H1 (cell line): Measurements from ENCODE around the gene ADM2. TPM values are rescaled to one million over a fixed set of nuclear protein-coding genes. Genes with fewer than 3 reads are reported as not detected.

Experiments
- CTCF ChIA-PET: fragments of 300-600 bp; sonication (Branson Sonifier 250); formaldehyde crosslinking; loops from one replicate; lab custom pipeline; 2021; ENCODE audit not compliant: partially characterized antibody; lab: Charles Lee
- POLR2A ChIA-PET: fragments of 300-600 bp; sonication (Branson Sonifier 250); formaldehyde crosslinking; loops from one replicate; lab custom pipeline; 2021; ENCODE audit warnings: inconsistent platforms; ENCODE audit not compliant: partially characterized antibody; lab: Charles Lee
- DNase-seq, 2 experiments: peaks; one replicate each; pipeline versions ENCODE4 v3.0.0 to v3.0.0-alpha.2; 2010 to 2022; ENCODE audit warnings: low spot score in 2 of 2, low read depth in 1 of 2, mixed read lengths in 1 of 2
- FAIRE-seq: peaks from 2 replicates; lab custom pipeline; 2011; peaks lifted over from hg19 to GRCh38; lab: Jason Lieb, UNC
- H2AFZ ChIP-seq: 2 replicates; pipeline ENCODE4 v1.8.1; 2012; ENCODE audit warnings: low read length, inconsistent platforms
- H2AK5ac ChIP-seq: 2 replicates; pipeline ENCODE4 v1.6.1; 2013; ENCODE audit warnings: low read depth, low read length
- H2BK120ac ChIP-seq: replicated peaks from 2 replicates; pipeline ENCODE3; 2013; ENCODE audit warnings: low read depth, low read length, inconsistent platforms
- H2BK12ac ChIP-seq: 2 replicates; pipeline ENCODE4 v1.6.1; 2013; ENCODE audit warnings: low read depth, low read length
- H2BK15ac ChIP-seq: 2 replicates; pipeline ENCODE4 v1.6.1; 2013; ENCODE audit warnings: low read length
- H2BK20ac ChIP-seq: 2 replicates; pipeline ENCODE4 v1.6.1; 2013; ENCODE audit warnings: low read length
- H2BK5ac ChIP-seq: 2 replicates; pipeline ENCODE4 v1.6.1; 2013; ENCODE audit warnings: low read depth, low read length
- H3K14ac ChIP-seq: 2 replicates; pipeline ENCODE4 v1.6.1; 2013; ENCODE audit warnings: inconsistent platforms; ENCODE audit not compliant: insufficient read length
- H3K18ac ChIP-seq: 2 replicates; pipeline ENCODE4 v1.6.1; 2013; ENCODE audit warnings: low read length; ENCODE audit errors: extremely low read depth
- H3K23ac ChIP-seq: 2 replicates; pipeline ENCODE4 v1.6.1; 2013; ENCODE audit warnings: inconsistent platforms; ENCODE audit not compliant: insufficient read length
- H3K23me2 ChIP-seq: 2 replicates; pipeline ENCODE4 v1.6.1; 2013; ENCODE audit warnings: low read depth, low read length
- H3K27ac ChIP-seq: 2 replicates; pipeline ENCODE4 v1.6.1; 2011; ENCODE audit warnings: low read depth, low read length, inconsistent platforms
- H3K27me3 ChIP-seq, 4 experiments: replicated peaks in 1 of 4; 1 replicate in 1 of 4; 2 replicates in 3 of 4; pipeline versions ENCODE4 v1.6.1 to v1.8.1; 2011 to 2013; ENCODE audit warnings: low read length in 3 of 4, mild to moderate bottlenecking in 3 of 4, inconsistent platforms in 2 of 4, mixed read lengths in 2 of 4, moderate library complexity in 1 of 4; ENCODE audit not compliant: control insufficient read depth in 3 of 4, insufficient read depth in 3 of 4; ENCODE audit errors: extremely low read depth in 1 of 4
- H3K36me3 ChIP-seq, 4 experiments: 2 replicates each; pipeline versions ENCODE4 v1.6.1 to v1.8.1; 2011 to 2013; ENCODE audit warnings: mild to moderate bottlenecking in 4 of 4, low read length in 3 of 4, moderate library complexity in 2 of 4, control low read depth in 1 of 4, inconsistent platforms in 1 of 4; ENCODE audit not compliant: insufficient read depth in 4 of 4, control insufficient read depth in 2 of 4
- H3K4ac ChIP-seq: replicated peaks from 2 replicates; pipeline ENCODE3; 2013; ENCODE audit warnings: low read length, low read depth, mixed read lengths, inconsistent platforms; ENCODE audit not compliant: insufficient read length
- H3K4me1 ChIP-seq, 4 experiments: replicated peaks in 1 of 4; 1 replicate in 1 of 4; 2 replicates in 3 of 4; pipeline versions ENCODE4 v1.6.1 to v1.8.1; 2011 to 2013; ENCODE audit warnings: low read length in 3 of 4, inconsistent platforms in 2 of 4, mixed read lengths in 1 of 4; ENCODE audit not compliant: insufficient read depth in 4 of 4, control insufficient read depth in 3 of 4
- H3K4me2 ChIP-seq, 2 experiments: 2 replicates each; pipeline versions ENCODE4 v1.6.1 to v1.8.1; 2011 to 2013; ENCODE audit warnings: low read depth in 2 of 2, low read length in 2 of 2, control low read depth in 1 of 2, inconsistent platforms in 1 of 2, mild to moderate bottlenecking in 1 of 2; ENCODE audit not compliant: insufficient read depth in 1 of 2
- H3K4me3 ChIP-seq, 4 experiments: fragments of 200-600, 300-600 bp in 1 of 4; sonication (generic), shearing (Covaris generic), sonication (Bioruptor Twin) in 1 of 4; 2 replicates each; pipeline versions ENCODE4 v1.5.1 to v1.8.1; 2011 to 2016; ENCODE audit warnings: low read length in 4 of 4, low read depth in 3 of 4, control low read depth in 2 of 4, inconsistent platforms in 2 of 4, mild to moderate bottlenecking in 2 of 4, mixed read lengths in 1 of 4, moderate library complexity in 1 of 4; ENCODE audit not compliant: insufficient read depth in 2 of 4; ENCODE audit errors: extremely low read depth in 1 of 4
- H3K56ac ChIP-seq: replicated peaks from 2 replicates; pipeline ENCODE3; 2013; ENCODE audit warnings: low read depth, mild to moderate bottlenecking, mixed read lengths, low read length, inconsistent platforms; ENCODE audit not compliant: insufficient read length
- H3K79me1 ChIP-seq: 2 replicates; pipeline ENCODE4 v1.6.1; 2013; ENCODE audit warnings: low read depth, low read length, control low read depth
- H3K79me2 ChIP-seq, 2 experiments: 2 replicates each; pipeline versions ENCODE4 v1.6.1 to v1.8.1; 2012 to 2013; ENCODE audit warnings: low read length in 2 of 2, mild to moderate bottlenecking in 2 of 2, inconsistent platforms in 1 of 2; ENCODE audit not compliant: insufficient read depth in 2 of 2, control insufficient read depth in 1 of 2
- H3K9ac ChIP-seq, 4 experiments: replicated peaks in 1 of 4; 1 replicate in 1 of 4; 2 replicates in 3 of 4; pipeline versions ENCODE4 v1.6.1 to v1.8.1; 2011 to 2013; ENCODE audit warnings: low read depth in 3 of 4, low read length in 3 of 4, control low read depth in 2 of 4, mild to moderate bottlenecking in 2 of 4, moderate library complexity in 2 of 4, inconsistent platforms in 1 of 4; ENCODE audit errors: extremely low read depth in 1 of 4
- H3K9me3 ChIP-seq, 2 experiments: 2 replicates each; pipeline versions ENCODE4 v1.6.1 to v1.8.1; 2012 to 2013; ENCODE audit warnings: mild to moderate bottlenecking in 2 of 2, moderate library complexity in 2 of 2, control low read depth in 1 of 2, inconsistent platforms in 1 of 2, low read depth in 1 of 2, low read length in 1 of 2, mixed read lengths in 1 of 2; ENCODE audit not compliant: insufficient read depth in 2 of 2
- H4K20me1 ChIP-seq, 2 experiments: replicated peaks in 1 of 2; 2 replicates each; pipeline versions ENCODE3 to v1.8.1; 2011 to 2013; ENCODE audit warnings: inconsistent platforms in 2 of 2, low read length in 2 of 2, mild to moderate bottlenecking in 1 of 2; ENCODE audit not compliant: insufficient read depth in 2 of 2, control insufficient read depth in 1 of 2
- H4K5ac ChIP-seq: 2 replicates; pipeline ENCODE4 v1.6.1; 2013; ENCODE audit warnings: low read length, low read depth, mixed read lengths, inconsistent platforms; ENCODE audit not compliant: insufficient read length
- H4K8ac ChIP-seq: 2 replicates; pipeline ENCODE4 v1.8.0; 2013; ENCODE audit warnings: mild to moderate bottlenecking, moderate library complexity, low read length, inconsistent platforms; ENCODE audit not compliant: insufficient read depth; ENCODE audit errors: extremely low read depth
- H4K91ac ChIP-seq: replicated peaks from 2 replicates; pipeline ENCODE3; 2013; ENCODE audit warnings: low read length, mixed read lengths, inconsistent platforms; ENCODE audit not compliant: insufficient read length
- CEBPB ChIP-seq: IDR thresholded peaks from 2 replicates; pipeline ENCODE4 v1.6.1; 2012; ENCODE audit warnings: low read depth, low read length
- PHF8 ChIP-seq: fragments of 200-600 bp; sonication (generic); conservative IDR thresholded peaks from 2 replicates; pipeline ENCODE4 v1.7.1; 2012; ENCODE audit warnings: low read depth, mild to moderate bottlenecking, inconsistent platforms, low read length, moderate library complexity
- SAP30 ChIP-seq: fragments of 300-600 bp; sonication (generic); IDR thresholded peaks from 2 replicates; pipeline ENCODE4 v1.7.1; 2012; ENCODE audit warnings: low read length, moderate library complexity, mild to moderate bottlenecking, inconsistent platforms; ENCODE audit not compliant: insufficient read depth, insufficient replicate concordance
- YY1 ChIP-seq: IDR thresholded peaks from 2 replicates; pipeline ENCODE4 v1.6.1; 2011; ENCODE audit warnings: low read depth, mild to moderate bottlenecking, low read length
- WGBS, 2 experiments: shearing (Covaris generic) in 1 of 2; methylation state at CpG; one replicate each; pipeline versions ENCODE4 v1.1.6 to v1.1.7; 2013 to 2015; ENCODE audit warnings: low lambda C conversion rate in 2 of 2, mixed read lengths in 2 of 2, inconsistent platforms in 1 of 2, low coverage in 1 of 2, missing lambda C conversion rate in 1 of 2; ENCODE audit not compliant: insufficient replicate concordance in 2 of 2, insufficient coverage in 1 of 2, insufficient read length in 1 of 2; ENCODE audit errors: extremely low coverage in 1 of 2, missing lambda C conversion rate in 1 of 2; 5-methylcytosine and 5-hydroxymethylcytosine counted together
- polyA plus RNA-seq, 7 experiments: library from polyadenylated mRNA; depleted of rRNA in 3 of 7; stranded (reverse) in 5 of 7; unstranded in 2 of 7; fragments of >200 nt in 5 of 7; fragments of 200-250 nt in 2 of 7; gene quantifications; 1 replicate in 5 of 7; 2 replicates in 1 of 7; 4 replicates in 1 of 7; pipeline versions ENCODE4 v1.2.1 to v1.2.3, GENCODE V29; 2011 to 2013; ENCODE audit warnings: missing spikeins in 2 of 7, mixed read lengths in 2 of 7
- total RNA-seq: library from RNA; stranded (reverse); fragmentation: NEBNext Ultra II Directional; extraction: Animal tissue kit (Norgen Biotek cat#: 25700); gene quantifications from 2 replicates; pipeline ENCODE4 v1.2.1, GENCODE V29; 2021

ADM2 gene
- total and polyA plus RNA-seq, 2 of the 8 experiments (the other 6 are each of a cell fraction or from before 2014, with no cell fraction given), result 3.3 to 7.5 TPM

DNA sequence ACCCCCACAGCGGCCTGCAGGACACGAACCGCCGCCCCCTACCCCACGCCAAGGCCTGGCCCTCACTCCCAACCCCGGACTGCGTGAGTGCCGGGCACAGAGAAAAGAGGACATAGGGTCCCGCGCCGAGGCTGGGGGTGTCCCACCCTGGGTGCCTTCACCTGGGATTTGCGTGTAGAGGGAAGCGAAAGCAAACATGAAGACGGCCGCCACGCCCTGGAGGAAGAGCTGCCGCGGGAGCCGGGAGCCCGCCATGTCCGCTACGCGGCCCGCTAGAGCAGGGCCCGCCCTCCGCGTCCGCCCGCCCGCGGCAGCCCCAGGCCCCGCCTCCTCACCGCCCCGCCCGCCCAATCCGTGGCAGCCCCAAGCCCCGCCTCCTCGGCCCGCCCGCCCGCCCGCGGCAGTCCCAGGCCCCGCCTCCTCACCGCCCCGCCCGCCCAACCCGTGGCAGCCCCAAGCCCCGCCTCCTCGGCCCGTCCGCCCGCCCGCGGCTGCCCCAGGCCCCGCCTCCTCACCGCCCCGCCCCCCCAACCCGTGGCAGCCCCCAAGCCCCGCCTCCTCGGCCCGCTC lies 26.2 kb downstream of the ADM2 start, which contains the start of gene LMF2:
LMF2 (minus strand) TSS at position 282 of the 570 bp plus-strand sequence; CDS start at position 255, 27 bp downstream.
- Histone ChIP-seq H4K91ac (peak within 1 kb of the TSS; percentile 96), H4K20me1 (peaks cover 0 to 21% of the 10 kb centered on the region in 2 experiments), H3K4me2 (peak within 1 kb of the TSS; percentile 73 to 96), H3K27me3 (no peaks in the 10 kb centered on the region), H2BK20ac (no peak within 1 kb of the TSS), H2BK15ac (no peak within 1 kb of the TSS; the same call in 1 of the 2 replicates), H2BK5ac (peak within 1 kb of the TSS; percentile 98), H4K5ac (peak within 1 kb of the TSS; percentile 99), H3K79me2 (peaks cover 0 to 24% of the 10 kb centered on the region in 2 experiments; a peak in 2 of 4 replicates), H3K9me3 (no peaks in the 10 kb centered on the region), H3K18ac (peak within 1 kb of the TSS; percentile 95), H2BK120ac (no peak within 1 kb of the TSS), H3K27ac (peak within 1 kb of the TSS; percentile 99), H3K23ac (no peak within 1 kb of the TSS), H4K8ac (peak within 1 kb of the TSS; percentile 100), H2AK5ac (no peak within 1 kb of the TSS), H2BK12ac (no peak within 1 kb of the TSS), H2AFZ (peak within 1 kb of the TSS; percentile 98; the same call in 1 of the 2 replicates), H3K79me1 (peaks cover 13% of the 10 kb centered on the region; the same call in 1 of the 2 replicates), H3K4me1 (peaks cover 2 to 8% (median 5%) of the 10 kb centered on the region in 4 experiments), H3K23me2 (peaks cover 11% of the 10 kb centered on the region; the same call in 1 of the 2 replicates), H3K56ac (peak within 1 kb of the TSS; percentile 77), H3K4ac (no peak within 1 kb of the TSS), H3K4me3 (peak within 1 kb of the TSS; percentile 83 to 100 (median 90)), H3K9ac (peak within 1 kb of the TSS; percentile 92 to 98 (median 94)), H3K36me3 (peaks cover 0 to 15% (median 0%) of the 10 kb centered on the region in 4 experiments; a peak in 3 of 8 replicates), H3K14ac (no peak within 1 kb of the TSS)
- ChIA-PET POLR2A (interaction anchor here (0.7 to 3.5 kb wide), 10 partner anchors 11 to 63 kb away, joined by 3 to 32 read pairs (median 4); partner anchors contain the start of gene SCO2), CTCF (interaction anchor here (0.8 to 2.7 kb wide), 3 partner anchors 10 to 18 kb away, joined by 3 to 22 read pairs (median 4); partner anchors contain the start of gene SCO2)
- FAIRE-seq, result no peak
- DNase-seq, result peak in 1 of 2 experiments; percentile 92
- peak; percentile 72; the same call in 1 of the 2 replicates for TF ChIP-seq PHF8
- TF ChIP-seq SAP30, result peak; percentile 60
- TF ChIP-seq YY1, result peak; percentile 51; the same call in 1 of the 2 replicates
- TF ChIP-seq CEBPB, result no peak
- WGBS, 2 experiments, result 3% methylated on average over 8 of the region's 62 CpGs; no CpG with 5 or more reads in 1 of the 2 experiments
